Progenitor cell of endocrine pancreas (in vitro differentiated cells): ENCODE measurements around the gene ELOVL2. TPM values are rescaled to one million over a fixed set of nuclear protein-coding genes. Genes with fewer than 3 reads are reported as not detected.
"Not testable (repeated sequence)": the region's sequence is repeated elsewhere in the genome, so short reads cannot be mapped to it uniquely, and the experiment has no call there.

Source experiments
- DNase-seq: peaks from one replicate; pipeline ENCODE4 v3.0.0; 2021; ENCODE audit warnings: low spot score; ENCODE audit not compliant: unreplicated experiment
- H3K27ac Mint-ChIP-seq: 2 replicates; pipeline ENCODE4 v1.8.0; 2021; ENCODE audit warnings: mild to moderate bottlenecking, moderate library complexity, mixed read lengths
- H3K27me3 Mint-ChIP-seq: 2 replicates; pipeline ENCODE4 v1.8.0; 2021; ENCODE audit warnings: mixed read lengths
- H3K36me3 Mint-ChIP-seq: 2 replicates; pipeline ENCODE4 v1.8.0; 2022; ENCODE audit warnings: mixed read lengths; ENCODE audit not compliant: insufficient read depth
- H3K4me1 Mint-ChIP-seq: 2 replicates; pipeline ENCODE4 v1.8.0; 2021; ENCODE audit warnings: low read depth, mixed read lengths
- H3K4me3 Mint-ChIP-seq: 2 replicates; pipeline ENCODE4 v1.8.0; 2021; ENCODE audit warnings: low read depth, mild to moderate bottlenecking, moderate library complexity, mixed read lengths
- H3K9me3 Mint-ChIP-seq: 2 replicates; pipeline ENCODE4 v1.8.0; 2021; ENCODE audit warnings: low read depth, mixed read lengths
- long read RNA-seq: library from polyadenylated mRNA; unstranded; transcript quantifications from one replicate; pipeline ENCODE4 v2.0.0, GENCODE V29; 2020
- total RNA-seq: library from RNA; stranded (reverse); gene quantifications from 2 replicates; pipeline ENCODE4 v1.2.1, GENCODE V29; 2021
- TF ChIP-seq, protein P1 (sequence below): fragments of 200-600 bp; sonication (generic); IDR thresholded peaks from one replicate; pipeline ENCODE4 v1.5.0; 2021; ENCODE audit warnings: antibody characterized with exemption, mild to moderate bottlenecking; ENCODE audit not compliant: unreplicated experiment

The ELOVL2 gene, protein sequence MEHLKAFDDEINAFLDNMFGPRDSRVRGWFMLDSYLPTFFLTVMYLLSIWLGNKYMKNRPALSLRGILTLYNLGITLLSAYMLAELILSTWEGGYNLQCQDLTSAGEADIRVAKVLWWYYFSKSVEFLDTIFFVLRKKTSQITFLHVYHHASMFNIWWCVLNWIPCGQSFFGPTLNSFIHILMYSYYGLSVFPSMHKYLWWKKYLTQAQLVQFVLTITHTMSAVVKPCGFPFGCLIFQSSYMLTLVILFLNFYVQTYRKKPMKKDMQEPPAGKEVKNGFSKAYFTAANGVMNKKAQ
- total RNA-seq = 5.6 and 6.0 TPM in 2 replicates
- long read RNA-seq, partial matches to known transcripts = 1 of 2 reads
- long read RNA-seq, other reads (novel, unspliced or antisense) = 0 of 2 reads

DNA sequence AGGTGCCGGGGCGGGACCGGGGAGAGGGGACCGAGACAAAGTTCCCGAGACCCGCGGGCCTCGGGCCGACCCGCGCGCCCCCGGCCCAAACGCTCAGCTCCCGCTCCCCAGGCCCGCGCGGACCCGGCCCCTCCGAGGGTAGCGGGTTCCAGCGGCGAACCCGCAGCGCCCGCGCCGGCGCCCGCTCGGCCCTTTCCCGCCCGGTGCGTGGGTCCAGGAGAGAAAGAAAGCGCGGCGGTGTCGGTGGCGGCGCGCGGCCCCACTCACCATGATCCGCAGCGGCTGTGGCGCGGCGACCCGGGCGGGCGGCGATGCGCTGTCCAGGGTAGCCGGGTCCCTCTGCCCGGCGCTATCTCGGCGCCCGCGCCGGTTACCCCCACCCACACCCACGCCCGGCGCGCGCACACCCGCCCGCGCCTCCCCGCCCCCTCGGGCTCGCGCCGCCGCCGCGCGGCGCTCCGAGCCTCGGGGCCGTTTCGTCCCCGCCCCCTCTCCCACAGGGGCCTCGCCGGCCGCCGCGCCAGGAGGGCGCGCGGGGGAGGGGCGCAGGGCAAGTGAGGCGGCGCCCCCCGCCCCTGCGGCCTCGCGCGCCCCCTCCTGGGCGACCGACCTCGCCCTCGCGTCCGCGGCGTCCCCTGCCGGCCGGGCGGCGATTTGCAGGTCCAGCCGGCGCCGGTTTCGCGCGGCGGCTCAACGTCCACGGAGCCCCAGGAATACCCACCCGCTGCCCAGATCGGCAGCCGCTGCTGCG, at the start of gene ELOVL2:
TSS of gene ELOVL2 (minus strand) at position 345 of the 751 bp plus-strand sequence. CDS start at position 270, 75 bp downstream.
- Mint-ChIP-seq H3K27ac (peak within 1 kb of the TSS; percentile 9), H3K36me3 (no peaks in the 10 kb centered on the region), H3K9me3 (no peaks in the 10 kb centered on the region), H3K27me3 (peaks cover 64% of the 10 kb centered on the region), H3K4me3 (peak within 1 kb of the TSS; percentile 76), H3K4me1 (peaks cover 4% of the 10 kb centered on the region)
- TF ChIP-seq, protein P1, sequence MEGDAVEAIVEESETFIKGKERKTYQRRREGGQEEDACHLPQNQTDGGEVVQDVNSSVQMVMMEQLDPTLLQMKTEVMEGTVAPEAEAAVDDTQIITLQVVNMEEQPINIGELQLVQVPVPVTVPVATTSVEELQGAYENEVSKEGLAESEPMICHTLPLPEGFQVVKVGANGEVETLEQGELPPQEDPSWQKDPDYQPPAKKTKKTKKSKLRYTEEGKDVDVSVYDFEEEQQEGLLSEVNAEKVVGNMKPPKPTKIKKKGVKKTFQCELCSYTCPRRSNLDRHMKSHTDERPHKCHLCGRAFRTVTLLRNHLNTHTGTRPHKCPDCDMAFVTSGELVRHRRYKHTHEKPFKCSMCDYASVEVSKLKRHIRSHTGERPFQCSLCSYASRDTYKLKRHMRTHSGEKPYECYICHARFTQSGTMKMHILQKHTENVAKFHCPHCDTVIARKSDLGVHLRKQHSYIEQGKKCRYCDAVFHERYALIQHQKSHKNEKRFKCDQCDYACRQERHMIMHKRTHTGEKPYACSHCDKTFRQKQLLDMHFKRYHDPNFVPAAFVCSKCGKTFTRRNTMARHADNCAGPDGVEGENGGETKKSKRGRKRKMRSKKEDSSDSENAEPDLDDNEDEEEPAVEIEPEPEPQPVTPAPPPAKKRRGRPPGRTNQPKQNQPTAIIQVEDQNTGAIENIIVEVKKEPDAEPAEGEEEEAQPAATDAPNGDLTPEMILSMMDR = peak; percentile 85
- peak; percentile 58 for DNase-seq

DNA sequence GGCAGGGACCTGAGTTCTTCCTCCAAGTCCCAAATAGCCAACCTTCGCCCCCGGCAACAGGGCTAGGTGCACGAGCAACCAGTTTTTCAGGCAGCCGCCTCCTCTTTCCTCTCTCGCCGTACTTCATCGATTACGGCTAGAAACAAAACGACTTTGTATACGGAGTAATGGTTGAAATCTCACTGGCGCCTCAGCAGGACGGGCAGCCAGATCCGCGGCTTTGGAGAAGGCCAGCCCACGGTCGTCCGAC, 49.2 kb upstream of the ELOVL2 start:
- H3K27me3 Mint-ChIP-seq = no peaks in the 10 kb centered on the region
- peak overlapping the region; percentile 83 for H3K4me3 Mint-ChIP-seq
- TF ChIP-seq, protein P1 = no peak
- peaks cover 18% of the 10 kb centered on the region for H3K4me1 Mint-ChIP-seq
- peak overlapping the region; percentile 98 for H3K27ac Mint-ChIP-seq
- DNase-seq = no peak
- H3K9me3 Mint-ChIP-seq = peaks cover under 1% of the 10 kb centered on the region
- H3K36me3 Mint-ChIP-seq = peaks cover 2% of the 10 kb centered on the region

- TF ChIP-seq, protein P1 = no peak
- H3K4me3 Mint-ChIP-seq = peak overlapping the region; percentile 83
- H3K27me3 Mint-ChIP-seq = no peaks in the 10 kb centered on the region
- H3K27ac Mint-ChIP-seq = peak overlapping the region; percentile 98
- H3K36me3 Mint-ChIP-seq = peaks cover 2% of the 10 kb centered on the region
- peaks cover 18% of the 10 kb centered on the region for H3K4me1 Mint-ChIP-seq
- H3K9me3 Mint-ChIP-seq = peaks cover 3% of the 10 kb centered on the region
- DNase-seq = no peak
Observed at GRCh38 chr6:11092668-11093375, 48.7 kb upstream of the ELOVL2 start.

DNA sequence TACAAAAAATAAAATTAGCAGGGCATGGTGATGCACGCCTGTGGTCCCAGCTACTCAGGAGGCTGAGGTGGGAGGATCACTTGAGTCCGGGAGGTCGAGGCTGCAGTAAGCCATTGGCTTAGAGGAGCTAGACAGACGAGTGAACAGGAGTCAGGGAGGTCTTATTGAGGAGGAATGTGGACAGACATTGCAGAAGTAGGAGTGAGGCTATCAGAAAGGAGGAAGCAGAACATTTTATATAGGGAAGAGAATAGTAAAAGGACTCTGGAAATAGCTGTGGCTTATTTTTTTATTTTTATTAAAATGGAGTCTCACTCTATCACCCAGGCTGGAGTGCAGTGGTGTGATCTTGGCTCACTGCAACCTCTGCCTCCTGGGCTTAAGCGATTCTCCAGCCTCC, 47.0 kb upstream of the ELOVL2 start:
- Mint-ChIP-seq H3K4me1 (peaks cover 16% of the 10 kb centered on the region), H3K4me3 (peak overlapping the region; percentile 26)
- not testable (repeated sequence) for DNase-seq, H3K36me3 Mint-ChIP-seq, H3K27me3 Mint-ChIP-seq, H3K9me3 Mint-ChIP-seq, H3K27ac Mint-ChIP-seq

- H3K9me3 Mint-ChIP-seq = peaks cover 3% of the 10 kb centered on the region
- H3K4me1 Mint-ChIP-seq = peaks cover 7% of the 10 kb centered on the region
- no peak overlapping the region for H3K4me3 Mint-ChIP-seq
- TF ChIP-seq, protein P1 = no peak
- no peak for DNase-seq
- no peaks in the 10 kb centered on the region for H3K27me3 Mint-ChIP-seq
- no peak overlapping the region for H3K27ac Mint-ChIP-seq
- H3K36me3 Mint-ChIP-seq = no peaks in the 10 kb centered on the region
Observed at GRCh38 chr6:11089695-11090094, 45.6 kb upstream of the ELOVL2 start.

DNA sequence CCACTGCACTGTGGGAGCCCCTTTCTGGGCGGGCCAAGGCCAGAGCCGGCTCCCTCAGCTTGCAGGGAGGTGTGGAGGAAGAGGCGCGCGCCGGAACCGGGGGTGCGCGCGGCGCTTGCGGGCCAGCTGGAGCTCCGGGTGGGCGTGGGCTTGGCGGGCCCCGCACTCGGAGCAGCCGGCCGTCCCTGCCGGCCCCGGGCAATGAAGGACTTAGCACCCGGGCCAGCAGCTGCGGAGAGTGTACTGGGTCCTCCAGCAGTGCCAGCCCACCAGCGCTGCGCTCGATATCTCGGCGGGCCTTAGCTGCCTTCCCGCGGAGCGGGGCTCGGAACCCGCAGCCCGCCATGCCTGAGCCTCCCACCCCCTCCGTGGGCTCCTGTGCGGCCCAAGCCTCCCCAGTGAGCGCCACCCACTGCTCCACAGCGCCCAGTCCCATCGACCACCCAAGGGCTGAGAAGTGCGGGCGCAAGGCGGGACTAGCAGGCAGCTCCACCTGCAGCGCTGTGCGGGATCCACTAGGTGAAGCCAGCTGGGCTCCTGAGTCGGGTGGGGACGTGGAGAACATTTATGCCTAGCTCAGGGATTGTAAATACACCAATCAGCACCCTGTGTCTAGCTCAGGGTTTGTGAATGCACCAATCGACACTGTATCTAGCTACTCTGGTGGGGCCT, 43.2 kb upstream of the ELOVL2 start:
- H3K4me3 Mint-ChIP-seq, H3K27me3 Mint-ChIP-seq, H3K27ac Mint-ChIP-seq, H3K36me3 Mint-ChIP-seq, H3K4me1 Mint-ChIP-seq, DNase-seq, H3K9me3 Mint-ChIP-seq: not testable (repeated sequence)
